GM18870 (cell line): ENCODE results near the gene MORN3.
"Not testable (repeated sequence)": the region's sequence is repeated elsewhere in the genome, so short reads cannot be mapped to it uniquely, and the experiment has no call there.

ENCODE experiments used
- ATAC-seq: cut with Tn5 transposase; IDR thresholded peaks from one replicate; pipeline ENCODE4 v1.9.1; 2021; ENCODE audit warnings: moderate library complexity; ENCODE audit not compliant: unreplicated experiment

MORN3 gene

DNA sequence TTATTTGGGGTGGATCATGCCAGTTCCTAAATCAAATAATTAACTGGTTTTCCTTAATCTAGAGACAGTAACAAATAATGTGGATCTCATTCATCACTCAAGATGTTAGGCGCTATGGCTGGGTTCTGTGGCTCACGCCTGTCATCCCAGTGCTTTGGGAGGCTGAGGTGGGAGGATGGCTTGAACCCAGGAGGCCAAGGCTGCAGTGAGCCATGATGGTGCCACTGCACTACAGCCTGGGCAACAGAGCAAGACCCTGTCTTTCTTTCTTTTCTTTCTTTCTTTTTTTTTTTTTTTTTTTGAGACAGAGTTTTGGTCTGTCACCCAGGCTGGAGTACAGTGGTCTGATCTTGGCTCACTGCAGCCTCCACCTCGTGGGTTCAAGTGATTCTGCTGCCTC lies 23.3 kb upstream of the MORN3 start:
- ATAC-seq: not testable (repeated sequence)

GRCh38 chr12:121689430-121689829 lies 20.0 kb upstream of the MORN3 start:
- ATAC-seq: no peak

GRCh38 chr12:121688966-121689365 lies 19.5 kb upstream of the MORN3 start:
- no peak for ATAC-seq

- ATAC-seq: not testable (repeated sequence)
Observed at GRCh38 chr12:121679661-121680197, 10.3 kb upstream of the MORN3 start.

GRCh38 chr12:121678716-121679300 lies 9.4 kb upstream of the MORN3 start:
- ATAC-seq: no peak

DNA sequence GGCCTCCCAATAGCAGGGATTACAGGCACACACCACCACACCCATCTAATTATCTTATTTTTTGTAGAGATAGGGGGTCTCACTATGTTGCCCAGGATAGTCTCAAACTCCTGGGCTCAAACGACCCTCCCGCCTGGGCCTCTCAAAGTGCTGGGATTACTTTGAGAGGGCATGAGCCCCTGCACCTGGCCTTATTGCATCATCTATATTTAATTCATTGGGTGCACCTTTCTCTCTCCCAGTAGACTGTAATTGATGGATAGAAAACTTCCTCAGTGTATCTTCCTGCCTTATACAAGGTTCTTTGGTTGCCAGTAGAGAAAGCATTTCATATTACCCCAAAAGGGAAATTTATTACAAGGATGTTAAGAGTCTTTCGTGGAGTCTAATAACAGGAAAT lies 8.9 kb upstream of the MORN3 start:
- ATAC-seq: no peak

GRCh38 chr12:121676190-121676589 lies 6.7 kb upstream of the MORN3 start:
- no peak for ATAC-seq

DNA sequence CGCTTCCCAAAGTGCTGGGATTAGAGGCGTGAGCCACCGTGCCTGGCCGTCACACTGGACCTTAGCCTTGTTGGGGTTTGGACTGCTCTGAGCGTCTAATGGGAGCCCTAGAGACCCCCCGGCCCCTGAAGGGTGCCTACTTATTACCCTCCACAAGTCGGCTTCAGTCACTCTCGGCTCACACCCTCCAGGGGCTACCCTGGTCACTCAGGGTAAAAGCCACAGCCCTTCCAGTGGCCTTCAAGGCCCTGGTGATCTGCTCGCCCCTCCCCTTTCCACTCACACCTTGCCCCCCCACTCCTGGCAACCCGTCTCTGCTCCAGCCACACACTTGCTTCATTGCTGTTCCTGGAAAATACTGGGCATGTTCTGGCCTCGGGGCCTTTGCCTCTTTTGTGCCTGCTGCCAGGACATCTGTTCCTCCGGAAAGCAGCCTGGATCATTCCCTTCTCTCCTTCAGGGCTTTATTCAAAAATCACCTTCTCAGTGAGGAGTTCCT lies 3.6 kb upstream of the MORN3 start:
- no peak for ATAC-seq

DNA sequence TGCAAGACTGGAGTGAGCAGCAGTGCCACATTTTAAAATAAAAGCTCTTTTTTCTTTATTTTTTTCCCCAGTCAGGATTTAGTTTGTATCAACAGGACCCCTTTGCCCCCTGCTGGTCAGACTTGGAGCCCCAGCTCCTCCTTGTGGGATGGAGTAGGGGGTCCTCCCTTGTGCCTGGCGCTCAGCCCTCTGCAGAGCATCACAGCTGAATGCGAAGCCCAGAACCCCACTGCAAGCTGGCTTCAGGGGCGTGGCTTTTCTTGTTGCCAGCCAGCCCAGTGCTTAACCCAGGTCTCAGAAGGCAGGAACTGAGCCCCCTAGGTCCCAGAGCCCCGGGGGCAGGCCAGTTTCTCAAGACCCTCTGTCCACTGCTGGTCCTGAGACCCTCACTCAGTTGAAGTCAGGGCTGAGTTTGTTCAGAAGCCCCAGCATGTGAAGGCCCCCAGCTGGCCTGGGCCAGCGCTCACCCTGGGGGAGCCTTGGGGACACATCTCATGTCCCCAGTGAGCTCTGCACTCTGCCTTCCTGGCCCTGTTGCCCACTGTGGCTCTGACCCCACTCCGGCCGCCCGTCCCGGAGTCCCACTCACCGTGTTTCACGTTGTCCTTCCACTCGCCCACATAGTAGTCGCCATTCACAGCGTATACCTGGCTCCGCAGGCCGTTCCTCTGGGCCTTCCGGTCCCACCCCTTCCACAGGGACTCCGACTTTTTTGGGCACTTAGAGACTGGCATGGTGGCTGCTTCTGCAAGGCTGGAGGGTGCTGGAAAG lies 519 bp downstream of the MORN3 start:
- ATAC-seq: no peak

DNA sequence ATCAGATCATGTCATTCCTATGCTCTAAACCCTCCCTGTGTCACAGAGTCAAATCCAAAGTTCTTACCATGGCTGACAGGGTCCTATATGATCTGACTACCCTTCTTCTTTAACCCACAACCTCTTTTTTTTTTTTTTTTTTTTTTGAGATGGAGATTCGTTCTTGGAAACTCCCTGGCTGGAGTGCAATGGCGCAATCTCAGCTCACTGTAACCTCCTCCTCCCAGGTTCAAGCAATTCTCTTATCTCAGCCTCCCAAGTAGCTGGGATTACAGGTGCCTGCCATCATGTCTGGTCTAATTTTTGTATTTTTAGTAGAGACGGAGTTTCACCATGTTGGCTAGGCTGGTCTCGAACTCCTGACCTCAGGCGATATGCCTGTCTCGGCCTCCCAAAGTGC lies 2.6 kb downstream of the MORN3 start:
- ATAC-seq: not testable (repeated sequence)

GRCh38 chr12:121663610-121663929 lies 5.9 kb downstream of the MORN3 start:
- peak; percentile 10 for ATAC-seq

GRCh38 chr12:121661353-121662105 lies 7.9 kb downstream of the MORN3 start:
- ATAC-seq: not testable (repeated sequence)

DNA sequence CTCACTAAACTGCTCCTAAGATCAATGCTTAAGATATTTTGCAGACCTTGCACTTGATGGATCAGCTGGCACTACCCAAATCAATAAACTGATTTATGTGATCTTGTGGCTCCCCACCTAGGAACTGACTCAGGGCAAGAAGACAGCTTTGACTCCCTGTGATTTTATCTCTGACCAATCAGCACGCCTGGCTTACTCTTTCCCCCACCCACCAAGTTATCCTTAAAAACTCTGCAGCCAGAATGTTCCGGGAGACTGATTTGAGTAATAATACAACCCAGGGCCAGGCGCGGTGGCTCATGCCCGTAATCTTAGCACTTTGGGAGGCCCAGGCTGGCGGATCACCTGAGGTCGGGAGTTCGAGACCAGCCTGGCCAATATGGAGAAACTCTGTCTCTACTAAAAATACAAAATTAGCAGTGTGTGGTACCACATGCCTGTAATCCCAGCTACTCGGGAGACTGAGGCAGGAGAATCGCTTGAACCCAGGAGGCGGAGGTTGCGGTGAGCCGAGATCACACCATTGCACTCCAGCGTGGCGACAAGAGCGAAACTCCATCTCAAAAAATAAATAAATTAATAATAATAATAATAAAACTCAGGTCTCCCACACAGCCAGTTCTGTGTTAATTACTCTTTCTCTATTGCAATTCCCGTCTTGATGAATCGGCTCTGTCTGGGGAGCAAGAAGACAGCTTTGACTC lies 12.0 kb downstream of the MORN3 start:
- ATAC-seq: no peak

DNA sequence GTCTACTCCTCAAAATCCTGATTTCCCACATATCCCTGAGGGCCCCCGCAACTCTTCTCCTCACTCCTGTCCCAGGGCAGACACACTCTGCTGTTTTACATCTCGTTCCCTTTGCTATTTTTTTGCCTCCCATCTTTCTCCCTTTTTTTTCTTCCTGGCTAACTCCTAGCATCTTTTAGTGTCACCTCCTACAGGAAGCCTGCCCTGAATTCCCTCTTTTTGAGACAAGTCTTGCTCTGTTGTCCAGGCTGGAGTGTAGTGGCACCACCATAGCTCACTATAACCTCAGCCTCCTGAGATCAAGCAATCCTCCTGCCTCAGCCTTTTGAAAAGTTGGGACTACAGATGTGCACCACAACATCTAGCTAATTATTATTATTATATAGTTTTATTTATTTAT lies 13.3 kb downstream of the MORN3 start:
- ATAC-seq: no peak

GRCh38 chr12:121653999-121654398 lies 15.5 kb downstream of the MORN3 start:
- no peak for ATAC-seq

DNA sequence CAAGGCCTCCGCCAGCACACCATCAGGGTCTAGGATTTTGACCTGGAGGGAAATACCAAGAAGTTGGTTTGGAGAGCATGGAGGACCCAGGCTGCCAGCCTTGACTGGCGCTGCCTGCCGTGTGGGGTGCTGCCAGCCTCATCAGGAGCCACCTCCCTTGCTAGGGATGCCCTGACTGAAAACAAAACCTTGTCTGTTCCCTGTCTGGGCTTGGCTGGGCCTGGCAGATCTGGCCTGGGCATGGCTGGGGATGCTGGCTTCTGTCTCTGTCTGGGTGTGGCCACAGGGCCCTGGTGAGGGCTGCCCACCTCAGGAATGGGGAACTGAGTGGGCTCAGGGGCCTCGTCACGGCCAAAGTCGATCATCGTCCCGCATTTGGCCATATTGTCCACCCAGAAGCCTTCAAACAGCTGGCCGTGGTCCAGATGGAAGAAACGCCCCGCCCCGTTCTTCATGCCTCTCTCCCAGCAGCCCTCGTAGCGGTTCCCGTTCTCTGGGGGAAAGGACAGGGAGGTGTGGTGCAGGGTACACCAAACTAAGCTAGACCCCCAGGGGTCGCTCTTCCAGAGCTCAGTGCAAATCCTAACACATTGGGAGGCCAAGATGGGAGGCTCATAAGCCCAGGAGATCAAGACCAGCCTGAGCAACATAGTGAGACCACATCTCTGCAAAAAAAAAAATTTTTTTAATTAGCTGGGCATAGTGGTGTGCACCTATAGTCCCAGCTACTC lies 16.5 kb downstream of the MORN3 start:
- ATAC-seq: no peak

- ATAC-seq: no peak
Observed at GRCh38 chr12:121651320-121651719, 18.1 kb downstream of the MORN3 start.

DNA sequence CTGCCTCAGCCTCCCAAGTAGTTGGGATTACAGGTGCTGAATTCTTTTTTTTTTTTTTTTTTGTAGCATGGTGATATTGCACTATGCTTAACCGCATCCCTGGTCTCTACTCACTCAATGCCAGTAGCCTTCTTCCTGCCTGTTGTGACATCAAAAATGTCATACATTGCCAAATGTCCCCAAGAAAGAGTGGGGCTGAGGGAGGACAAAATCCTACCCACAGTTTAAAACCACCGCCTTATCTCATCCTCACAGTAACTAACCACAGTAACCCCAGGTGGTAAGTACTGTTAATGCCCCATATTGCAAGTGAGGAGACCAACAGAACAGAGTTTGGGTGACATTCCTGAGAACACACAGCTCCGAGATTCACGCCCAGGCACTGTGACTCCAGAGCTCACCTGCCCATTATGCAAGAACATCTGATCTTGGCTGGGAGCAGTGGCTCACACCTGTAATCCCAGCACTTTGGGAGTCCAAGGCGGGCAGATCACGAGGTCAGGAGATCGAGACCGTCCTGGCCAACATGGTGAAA lies 19.6 kb downstream of the MORN3 start:
- ATAC-seq: no peak

GRCh38 chr12:121649322-121649721 lies 20.1 kb downstream of the MORN3 start:
- no peak for ATAC-seq

DNA sequence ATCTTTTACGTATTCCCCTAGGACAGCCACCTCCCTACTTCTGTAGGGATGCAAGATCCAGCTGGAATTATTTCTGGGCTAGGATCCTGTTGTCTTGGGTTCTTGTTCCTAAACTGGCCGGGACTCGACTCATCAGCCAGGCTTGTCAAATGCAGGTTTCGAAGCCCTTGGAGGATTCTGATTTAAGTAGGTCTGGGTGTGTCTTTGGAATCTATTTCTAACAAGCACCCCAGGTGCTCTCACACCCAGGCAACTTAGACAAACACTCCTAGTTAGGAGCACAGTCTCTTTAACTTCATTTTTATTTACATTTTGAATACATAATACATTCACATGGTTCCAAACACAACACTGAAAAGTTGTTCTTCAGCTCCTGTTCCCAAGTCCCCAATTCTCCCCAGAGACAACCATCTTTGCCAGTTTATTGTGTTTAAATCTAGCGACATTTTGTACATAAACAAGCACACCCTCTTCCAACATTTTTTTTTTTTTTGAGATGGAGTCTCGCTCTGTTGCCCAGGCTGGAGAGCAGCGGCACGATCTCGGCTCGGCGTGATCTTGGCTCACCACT lies 20.9 kb downstream of the MORN3 start:
- no peak for ATAC-seq
